GM21717 (cell line): Measurements from ENCODE around the gene POLL.

Experiments
- ATAC-seq: cut with Tn5 transposase; IDR thresholded peaks from one replicate; pipeline ENCODE4 v1.9.1; 2021; ENCODE audit warnings: mild to moderate bottlenecking, moderate library complexity; ENCODE audit not compliant: unreplicated experiment

The POLL gene

DNA sequence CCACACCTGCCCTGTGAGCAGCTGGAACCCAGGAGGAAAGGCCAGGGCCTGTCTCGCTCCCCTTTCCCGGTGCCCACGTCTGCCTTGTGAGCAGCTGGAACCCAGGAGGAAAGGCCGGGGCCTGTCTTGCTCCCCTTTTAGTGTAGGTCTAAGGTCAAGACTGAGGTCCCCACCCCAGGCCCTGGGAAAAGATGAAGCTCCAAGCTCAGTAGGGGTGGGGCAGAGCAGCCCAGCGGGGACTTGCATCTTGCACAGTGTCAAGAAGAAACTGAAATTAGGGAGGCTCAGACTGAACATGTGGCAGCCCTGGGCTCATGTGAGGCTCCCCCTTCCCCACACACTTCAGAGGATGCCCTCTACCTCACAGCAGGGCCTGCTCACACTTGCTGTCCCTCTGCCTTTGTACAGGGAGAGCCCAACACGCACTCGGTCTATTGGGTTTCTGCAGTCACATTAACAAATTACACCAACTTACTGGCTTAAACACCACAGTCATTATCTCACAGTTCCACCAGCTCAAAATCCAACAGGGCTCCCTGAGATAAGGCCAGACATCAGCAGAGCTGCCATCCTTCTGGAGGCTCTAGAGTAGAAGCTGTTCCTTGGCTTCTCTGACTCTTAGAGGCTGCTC lies 12.4 kb downstream of the POLL start:
- ATAC-seq: no peak

DNA sequence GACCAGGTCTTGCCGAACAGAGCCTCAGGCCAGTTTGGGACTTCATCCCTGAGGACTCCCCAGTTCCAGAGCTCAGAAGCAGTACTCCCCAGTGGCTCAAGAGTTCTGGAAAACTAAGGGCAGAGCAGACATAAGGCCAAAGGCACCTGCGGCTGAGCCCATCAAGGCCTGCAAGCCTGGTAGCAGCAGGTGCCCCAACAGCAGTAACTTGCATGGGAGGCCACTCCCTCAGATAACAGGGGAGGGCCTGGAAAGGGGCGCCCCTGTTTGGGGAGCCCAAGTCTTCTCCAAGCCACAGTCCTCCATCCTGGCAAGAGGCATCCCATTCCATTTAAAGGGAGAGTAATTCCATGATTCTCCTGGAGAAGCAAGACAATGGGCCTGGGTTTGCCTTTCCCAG lies 13.0 kb downstream of the POLL start:
- ATAC-seq: no peak

DNA sequence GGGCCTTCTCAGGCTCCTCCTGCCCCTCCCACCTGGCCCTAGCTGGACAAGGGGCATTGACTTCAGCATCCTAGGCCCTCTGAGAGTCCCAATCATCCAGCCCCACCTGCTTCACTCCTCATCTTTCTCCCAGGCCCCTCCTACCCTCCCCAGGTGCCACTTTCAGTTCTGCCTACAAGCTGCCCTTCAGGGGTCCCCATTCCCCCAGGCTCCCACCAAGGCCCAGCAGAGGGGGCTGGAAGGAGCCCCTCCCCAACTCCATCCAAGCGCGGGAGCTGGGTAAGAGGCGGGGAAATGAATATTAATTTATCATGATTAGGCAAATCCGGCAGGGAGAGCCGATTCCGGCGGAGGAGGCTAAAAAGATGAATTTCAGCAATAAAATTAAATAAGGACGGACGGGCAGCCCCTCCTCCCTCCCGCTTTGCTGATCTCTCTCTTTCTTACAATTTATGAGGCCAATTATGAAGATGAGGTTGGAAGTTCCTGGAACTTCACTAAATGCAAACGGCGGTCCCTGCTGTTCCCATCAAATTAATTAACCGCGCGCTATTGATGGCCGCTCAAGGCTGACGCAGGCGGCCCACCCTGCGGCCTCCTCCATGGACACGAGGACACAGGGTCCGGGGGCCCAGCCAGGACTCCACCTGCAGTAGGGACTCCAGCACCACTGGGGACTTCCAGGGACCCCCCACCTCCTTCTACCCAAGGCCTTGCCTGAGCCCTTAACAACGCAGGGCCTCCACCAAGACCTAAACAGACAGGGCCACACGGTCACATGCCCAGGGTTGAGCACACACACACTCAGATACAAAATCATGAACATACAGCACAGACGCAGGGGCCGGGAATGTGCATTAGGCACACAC lies 13.9 kb downstream of the POLL start:
- ATAC-seq: no peak

DNA sequence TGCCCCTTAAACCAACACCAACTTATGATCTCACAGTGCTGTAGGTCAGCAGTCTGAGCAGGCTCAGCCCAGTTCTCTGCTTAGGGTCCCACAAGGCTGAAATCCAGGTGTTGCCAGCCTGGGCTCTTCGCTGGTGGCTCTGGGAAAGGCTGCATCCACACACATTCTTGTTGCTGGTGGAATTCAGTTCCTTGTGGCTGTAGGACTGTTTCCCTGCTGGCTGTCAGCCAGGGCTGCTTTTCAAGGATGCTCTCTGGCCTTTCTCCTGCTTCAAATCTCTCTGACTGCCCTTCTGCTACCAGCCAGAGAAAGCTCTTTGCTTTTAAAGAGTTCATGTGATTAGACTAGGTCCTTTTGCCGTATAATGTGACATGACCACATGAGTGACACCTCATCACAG lies 15.3 kb downstream of the POLL start:
- ATAC-seq: no peak

DNA sequence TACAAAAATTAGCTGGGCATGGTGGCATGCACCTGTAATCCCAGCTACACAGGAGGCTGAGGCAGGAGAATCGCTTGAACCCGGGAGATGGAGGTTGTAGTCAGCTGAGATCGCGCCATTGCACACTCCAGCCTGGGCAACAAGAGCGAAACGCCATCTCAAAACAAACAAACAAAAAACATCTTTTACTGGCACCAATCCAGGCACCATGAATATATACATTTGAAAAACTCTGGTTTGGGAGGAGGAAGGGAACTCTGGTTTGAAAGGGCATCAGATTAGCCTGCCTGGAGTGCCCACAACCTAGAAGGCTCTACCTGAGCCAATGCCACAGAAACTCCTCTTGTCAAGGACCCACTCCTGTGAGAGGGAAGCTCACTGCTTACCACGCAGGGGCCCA lies 15.9 kb downstream of the POLL start:
- no peak for ATAC-seq

DNA sequence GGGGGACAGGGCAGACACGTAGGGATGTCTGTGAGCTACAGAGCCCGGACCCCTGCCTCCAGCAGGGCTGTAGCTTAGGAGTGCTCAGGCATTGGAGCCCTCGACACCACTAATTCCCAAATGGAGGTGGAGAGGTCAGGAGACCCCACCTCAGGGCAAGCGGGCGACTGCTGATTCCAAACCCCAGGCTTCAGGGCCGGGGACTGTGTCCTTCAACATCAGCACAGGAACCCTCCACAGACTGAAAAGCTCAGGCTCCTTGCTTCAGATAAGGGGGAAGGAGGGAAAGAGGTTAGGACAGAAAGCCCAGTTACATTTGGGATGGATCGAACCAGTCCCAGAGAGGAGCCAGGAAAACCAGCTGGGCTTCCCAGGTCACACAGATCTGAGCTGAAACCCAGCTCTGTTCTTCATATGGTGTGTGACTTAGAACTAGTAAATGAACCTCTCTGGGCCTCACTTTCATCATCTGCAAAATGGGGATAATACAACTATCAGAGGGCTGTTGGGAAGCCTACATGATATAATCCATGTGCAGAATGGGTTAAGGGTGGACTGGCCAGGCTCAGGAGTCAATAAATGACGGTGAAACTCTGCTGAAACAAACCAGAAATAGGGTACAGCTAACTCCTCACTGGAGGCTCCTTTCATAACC lies 16.7 kb downstream of the POLL start:
- no peak for ATAC-seq

DNA sequence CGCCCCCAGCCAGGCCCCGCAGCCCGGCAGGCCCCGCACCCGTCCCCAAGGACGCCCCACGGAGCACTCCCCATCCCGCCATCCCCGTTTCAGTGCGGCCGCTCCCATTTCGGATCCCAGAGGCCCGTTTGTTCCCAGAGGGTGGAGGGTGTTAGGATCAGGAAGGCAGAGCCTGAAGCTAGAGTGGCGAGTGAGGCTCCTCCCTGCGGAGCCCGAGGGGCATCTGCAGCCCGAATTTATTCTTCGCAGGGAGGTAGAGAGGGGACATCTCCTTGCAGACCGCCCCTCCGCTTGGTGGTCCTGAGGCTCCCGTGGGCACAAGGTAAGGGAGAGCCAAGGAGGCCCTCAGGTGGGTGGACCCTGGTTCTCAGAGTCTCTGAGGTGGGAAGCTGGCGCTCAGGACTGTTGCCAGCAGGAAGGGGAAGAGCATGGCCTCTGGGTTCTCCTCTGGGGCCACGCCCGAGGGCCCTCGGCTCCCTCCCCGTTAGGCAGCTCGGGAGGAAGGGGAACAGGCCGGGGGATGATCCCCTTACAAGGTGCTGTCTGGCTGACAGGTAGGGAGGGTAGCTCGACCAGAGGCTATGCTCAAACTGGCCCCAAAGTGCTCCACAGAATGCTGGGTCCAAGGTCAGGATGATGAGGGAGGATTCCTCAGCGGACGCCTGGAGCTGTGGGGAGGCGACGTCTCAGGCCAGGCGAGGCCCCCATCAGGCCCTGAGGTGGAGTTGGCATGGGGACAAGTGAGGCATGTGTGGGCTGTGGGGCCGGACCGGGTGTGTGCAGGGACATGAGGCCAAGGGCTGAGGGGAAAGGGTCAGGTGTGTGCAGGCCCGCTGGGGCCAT lies 17.4 kb downstream of the POLL start:
- no peak for ATAC-seq

DNA sequence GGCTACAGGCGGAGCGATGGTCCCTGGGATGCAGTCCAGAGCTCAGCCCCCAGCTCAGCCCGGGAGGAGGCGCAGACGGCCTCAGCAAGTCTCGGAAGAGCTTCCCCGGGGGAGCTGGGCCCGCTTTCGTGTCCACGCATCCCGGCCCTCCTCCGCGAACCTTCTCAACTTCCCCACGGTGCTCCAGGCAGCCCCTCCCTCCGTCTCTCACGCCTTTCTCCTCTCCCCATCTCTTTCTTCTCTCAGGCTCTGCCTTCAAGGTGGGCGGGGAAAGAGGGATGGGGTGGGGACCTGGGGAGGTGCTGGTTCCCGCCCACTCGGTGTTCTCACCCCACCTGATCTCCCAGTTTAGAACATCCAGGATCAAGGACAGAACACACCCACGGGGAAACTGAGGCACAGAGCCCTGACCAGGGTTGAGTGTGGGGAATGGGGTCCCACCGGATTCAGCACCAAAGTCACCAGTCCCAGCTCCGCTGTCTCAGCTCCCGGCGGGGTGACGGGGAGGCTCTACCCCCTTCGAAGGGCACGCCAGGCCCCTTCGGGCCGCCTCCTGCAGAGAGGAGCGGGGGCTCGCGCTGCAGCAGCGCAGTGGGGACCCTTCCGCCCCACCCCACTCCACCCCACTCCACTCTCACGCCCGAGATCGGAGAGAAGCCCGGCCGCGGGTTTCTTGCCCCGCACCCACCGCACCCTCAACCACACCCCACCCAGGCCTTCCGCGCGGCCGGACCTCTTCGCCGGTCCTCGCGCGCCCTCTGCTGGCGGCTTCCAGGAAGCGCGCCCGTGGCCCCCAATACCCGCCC lies 18.2 kb downstream of the POLL start:
- peak; percentile 67 for ATAC-seq

DNA sequence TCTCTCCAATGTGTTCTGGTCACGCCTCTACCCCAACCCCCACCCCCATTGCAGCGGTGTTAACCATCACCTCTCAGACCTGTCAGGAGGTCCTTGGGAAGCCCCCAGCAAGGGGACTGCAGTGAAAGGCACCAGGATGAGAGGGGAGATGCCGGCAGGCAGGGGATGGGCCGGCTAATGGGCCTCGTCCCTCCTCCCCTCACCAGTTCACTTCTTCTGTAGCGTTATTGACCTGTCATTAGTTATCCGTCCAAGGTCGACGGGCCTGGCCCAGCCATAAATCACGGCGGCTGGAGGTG lies 18.8 kb downstream of the POLL start:
- ATAC-seq: no peak

DNA sequence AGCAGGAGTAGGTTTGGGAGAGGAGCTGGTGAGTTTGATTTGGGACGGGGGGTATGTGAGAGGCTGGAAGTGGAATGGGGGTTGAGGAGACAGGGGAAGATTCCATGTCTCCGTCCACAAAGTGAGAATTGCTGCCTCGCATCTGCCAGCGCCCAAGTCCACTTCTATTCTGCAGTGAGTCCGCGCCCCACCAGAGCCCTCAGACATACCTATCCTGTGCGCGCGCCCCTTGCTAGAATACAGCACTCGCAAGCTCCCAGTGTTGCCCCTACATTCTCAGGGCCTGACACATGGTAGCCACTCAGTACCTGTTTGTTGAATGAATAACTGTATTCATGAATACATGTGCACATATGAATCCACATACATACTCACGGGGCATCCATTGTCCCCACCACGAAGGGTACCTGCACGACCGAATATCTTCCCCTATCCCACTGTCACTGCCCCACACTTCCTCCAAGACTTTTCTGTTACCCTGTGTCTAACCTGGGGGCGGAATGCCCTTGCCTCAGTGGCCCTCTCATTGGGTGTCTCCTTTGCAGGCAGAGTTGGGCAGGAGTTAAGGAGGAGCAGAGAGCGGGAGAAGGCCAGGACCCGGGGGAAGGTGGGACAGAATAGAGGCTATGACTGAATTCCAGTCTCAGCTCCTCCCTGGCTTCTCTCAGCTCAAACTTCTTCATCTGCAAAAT lies 19.9 kb downstream of the POLL start:
- no peak for ATAC-seq

DNA sequence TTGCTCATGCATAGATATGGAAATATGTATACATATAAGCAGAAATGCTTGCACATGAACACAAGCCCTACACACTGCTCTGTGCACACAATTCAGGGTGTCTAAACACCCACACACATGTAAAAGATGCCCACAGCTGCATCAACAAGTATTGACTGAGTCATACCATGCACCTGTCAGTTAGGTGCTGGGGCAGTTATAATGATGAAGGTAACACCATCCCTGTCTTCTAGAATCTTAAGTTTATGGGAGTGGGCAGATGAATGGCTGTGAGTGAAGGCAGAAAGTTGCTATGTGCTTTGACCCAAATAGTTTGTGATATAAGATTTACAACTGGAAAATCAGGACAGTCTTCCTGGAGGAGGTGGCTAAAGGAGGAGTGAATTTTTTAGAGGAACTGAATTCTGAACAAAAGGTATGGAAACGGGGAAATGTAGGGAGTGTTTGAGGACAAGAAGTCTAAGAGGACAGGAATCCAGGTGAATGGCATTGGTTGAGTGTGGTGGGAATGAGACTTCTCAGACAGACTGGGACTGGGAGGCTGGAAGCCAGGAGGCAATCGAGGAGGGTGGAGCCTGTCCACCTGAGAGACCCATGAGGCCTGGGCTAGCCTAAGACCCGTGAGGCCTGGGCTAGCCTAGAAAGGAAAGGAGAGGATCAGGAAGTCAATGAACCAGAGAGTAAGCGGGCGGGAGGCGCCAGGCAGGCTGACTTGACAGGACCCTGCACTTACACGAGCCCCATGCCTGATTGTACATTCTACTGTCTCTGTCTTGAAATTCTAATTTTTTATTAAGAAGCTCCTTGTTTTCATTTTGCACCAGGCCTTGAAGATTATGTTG lies 20.7 kb downstream of the POLL start:
- no peak for ATAC-seq

DNA sequence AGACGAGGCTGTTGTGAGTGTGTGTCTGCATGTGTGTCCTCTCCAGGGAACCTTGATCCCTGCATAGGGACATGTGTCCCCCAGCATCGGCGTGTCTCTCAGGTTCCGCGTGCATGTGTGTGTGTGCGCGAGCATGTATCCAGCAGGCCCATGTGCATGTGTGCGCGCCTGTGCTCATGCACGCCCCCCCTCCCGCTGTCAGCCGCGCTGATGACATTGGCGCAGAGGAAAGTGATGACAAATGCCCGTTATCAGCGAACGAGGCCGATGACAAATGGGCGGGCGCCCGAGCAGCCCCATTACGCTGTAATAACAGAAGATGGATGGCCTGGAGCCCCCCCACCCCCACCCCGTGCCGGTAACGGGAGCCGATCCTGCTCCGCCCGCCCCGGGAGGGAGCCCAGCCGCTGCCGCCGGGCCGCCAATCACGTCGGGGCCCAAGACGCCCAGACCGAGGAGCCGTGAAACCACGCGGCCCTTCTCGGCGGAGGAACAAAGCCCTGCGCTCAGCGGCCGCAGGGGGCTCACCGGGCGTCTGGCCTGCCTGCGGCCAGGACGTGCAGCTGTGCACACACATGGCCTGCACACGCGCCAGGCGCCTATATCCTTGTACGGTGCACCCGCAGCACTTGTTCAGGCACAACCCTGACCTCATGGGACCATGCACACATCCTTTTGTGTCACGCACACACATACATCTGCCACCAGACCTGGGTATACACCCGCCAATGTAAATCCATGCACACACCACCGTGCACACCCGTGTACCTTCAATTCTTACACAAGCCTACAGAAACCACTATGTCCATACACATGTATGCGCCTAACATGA lies 21.5 kb downstream of the POLL start:
- ATAC-seq: no peak

DNA sequence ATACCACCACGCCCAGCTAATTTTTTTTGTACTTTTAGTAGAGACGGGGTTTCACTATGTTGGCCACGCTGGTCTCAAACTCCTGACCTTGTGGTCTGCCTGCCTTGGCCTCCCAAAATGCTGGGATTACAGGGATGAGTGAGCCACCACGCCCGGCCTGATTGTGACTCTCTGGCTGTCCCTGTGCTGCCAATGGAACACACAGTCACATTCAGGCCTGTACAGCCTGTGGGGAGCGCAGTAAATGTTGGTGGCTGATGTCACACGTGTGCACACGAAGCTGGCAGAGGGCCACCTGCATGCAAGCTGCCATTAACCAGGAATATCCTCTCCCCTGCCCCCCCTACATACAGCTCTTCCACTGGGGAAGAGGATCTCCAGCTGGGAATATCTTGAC lies 22.1 kb downstream of the POLL start:
- no peak for ATAC-seq

DNA sequence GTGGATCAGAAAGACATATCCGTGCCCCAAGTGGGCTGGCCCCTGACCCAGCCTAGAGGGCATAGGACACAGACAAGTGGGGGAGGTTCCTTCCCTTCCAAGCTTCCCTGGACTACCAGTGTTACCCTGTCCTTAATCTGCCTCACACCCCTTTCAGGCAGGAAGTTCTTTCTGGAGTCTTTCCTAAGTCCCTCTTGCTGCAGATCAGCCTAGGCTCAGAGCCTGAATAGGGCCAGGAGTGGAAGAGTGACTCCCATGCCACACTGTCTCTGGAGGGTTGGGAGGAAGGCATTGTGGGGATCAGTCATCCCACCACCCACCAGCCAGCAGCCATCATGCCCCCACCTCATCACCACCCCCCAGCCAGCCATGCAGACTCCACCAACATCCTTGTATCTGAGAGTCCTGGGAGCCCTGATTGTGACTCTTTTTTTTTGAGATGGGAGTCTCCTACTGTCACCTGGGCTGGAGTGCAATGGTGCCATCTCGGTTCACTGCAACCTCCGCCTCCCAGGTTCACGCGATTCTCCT lies 22.6 kb downstream of the POLL start:
- ATAC-seq: no peak

DNA sequence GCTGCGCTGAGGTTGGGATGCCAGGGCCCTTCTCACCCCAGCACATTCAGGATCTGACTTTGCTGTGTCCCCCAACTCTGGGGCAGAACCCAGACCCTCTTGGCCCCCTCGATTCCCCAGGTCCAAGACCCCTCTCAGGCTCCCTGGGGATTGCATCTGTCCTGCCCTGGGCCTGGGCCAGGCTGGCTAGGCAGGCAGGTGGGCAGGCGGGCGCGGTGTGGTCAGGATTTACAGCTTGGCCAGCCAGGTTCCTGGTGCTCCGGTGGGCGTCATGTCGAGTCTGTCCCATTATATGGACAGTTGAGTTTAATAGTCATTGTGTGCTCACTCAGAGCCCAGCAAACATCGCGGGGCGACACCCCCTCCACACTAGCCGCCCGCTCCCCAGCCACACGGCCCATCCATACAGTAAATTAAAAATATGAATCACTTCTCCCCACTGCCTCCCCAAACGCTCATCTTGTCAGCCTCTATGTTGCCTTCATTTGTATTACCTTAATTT lies 23.5 kb downstream of the POLL start:
- no peak for ATAC-seq

DNA sequence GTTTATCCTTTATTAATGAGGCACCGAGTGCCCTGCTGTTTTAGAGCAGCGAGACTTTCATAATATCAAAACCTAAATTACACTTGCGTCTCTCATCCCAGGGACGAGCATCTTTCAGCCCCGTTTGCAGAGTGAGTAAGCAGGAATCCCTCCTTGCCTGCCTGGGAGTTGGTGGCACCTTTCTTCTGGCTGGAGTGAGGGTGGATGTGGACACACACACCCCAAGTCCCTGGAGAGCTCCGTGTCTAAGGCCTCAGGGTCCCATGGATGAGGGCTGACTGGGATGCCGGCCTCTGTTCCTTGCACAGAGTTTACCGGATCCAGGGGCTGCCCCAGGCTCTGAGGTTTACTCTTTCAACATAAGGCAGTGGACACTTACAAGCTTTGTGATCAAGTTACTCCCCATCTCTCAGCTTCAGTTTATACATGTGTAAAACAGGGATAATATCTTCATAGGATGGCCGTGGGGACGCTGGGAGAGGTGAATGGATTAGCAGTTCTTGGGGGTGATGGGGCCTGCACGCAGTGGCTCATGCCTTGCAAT lies 24.5 kb downstream of the POLL start:
- ATAC-seq: no peak

DNA sequence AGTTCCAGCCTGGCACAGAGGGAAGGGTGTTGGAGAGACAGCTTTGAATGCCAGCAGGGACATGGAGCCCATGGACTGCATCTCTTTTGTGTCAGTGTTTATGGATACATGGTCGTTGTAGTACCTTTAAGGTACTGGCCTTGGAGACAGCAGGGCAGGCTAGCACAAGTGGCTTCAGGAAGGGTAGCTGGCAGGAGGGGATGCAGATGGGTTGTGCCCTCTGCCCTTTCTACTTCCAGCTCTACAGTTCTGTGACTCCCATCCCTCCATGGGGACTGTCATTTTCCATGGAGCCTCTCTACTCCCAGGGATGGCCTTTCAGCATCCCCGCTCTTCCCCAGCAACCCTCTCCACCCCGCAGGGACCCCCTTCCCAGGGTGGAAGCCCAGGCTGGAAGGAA lies 25.1 kb downstream of the POLL start:
- no peak for ATAC-seq
